ENCODE results near the gene STK24.
"Not testable (repeated sequence)": the region's sequence is repeated elsewhere in the genome, so short reads cannot be mapped to it uniquely, and the experiment has no call there.

STK24 gene

DNA sequence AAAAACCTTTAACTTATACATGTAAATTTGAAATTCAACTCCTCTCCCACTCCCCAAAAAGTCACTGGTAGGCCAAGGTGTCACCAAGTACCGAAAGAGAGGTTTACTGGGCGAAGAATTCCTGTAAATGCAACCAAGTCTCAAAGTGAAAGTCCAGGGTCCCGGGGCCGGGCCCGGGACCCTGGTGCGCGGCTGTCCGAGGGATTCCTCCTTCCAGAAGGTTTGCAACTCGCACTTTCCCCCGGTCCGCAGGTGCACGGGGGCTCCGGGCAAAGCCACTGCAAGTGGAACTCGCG lies 1.1 kb downstream of the STK24 start:
- peak overlapping the region; percentile 79 for H3K4me3 Mint-ChIP-seq

GRCh38 chr13:98575009-98575903 lies 1.7 kb downstream of the STK24 start:
- H3K4me1 Mint-ChIP-seq (ENCODE audit: low read depth) = peaks cover 72% of the 10 kb centered on the region
- H3K27me3 Mint-ChIP-seq = no peaks in the 10 kb centered on the region
- H3K4me3 Mint-ChIP-seq = peak overlapping the region; percentile 79
- no peaks in the 10 kb centered on the region for H3K36me3 Mint-ChIP-seq (ENCODE audit: low read depth)
- intact Hi-C loops (cut with micrococcal nuclease) = loop anchor here (5.0 kb wide), 1 partner anchor 77 kb away; no protein-coding TSS in a partner anchor
- H3K9me3 Mint-ChIP-seq = no peaks in the 10 kb centered on the region
- H3K27ac Mint-ChIP-seq = peak overlapping the region; percentile 82

More for the DNA sequence above, 1.1 kb downstream of the STK24 start:
- Mint-ChIP-seq H3K36me3 (ENCODE audit: low read depth) (no peaks in the 10 kb centered on the region), H3K27ac (peak overlapping the region; percentile 82), H3K4me1 (ENCODE audit: low read depth) (peaks cover 70% of the 10 kb centered on the region), H3K27me3 (no peaks in the 10 kb centered on the region), H3K9me3 (no peaks in the 10 kb centered on the region)
- intact Hi-C loops (cut with micrococcal nuclease) = loop anchor here (5.0 kb wide), 1 partner anchor 76 kb away; no protein-coding TSS in a partner anchor

DNA sequence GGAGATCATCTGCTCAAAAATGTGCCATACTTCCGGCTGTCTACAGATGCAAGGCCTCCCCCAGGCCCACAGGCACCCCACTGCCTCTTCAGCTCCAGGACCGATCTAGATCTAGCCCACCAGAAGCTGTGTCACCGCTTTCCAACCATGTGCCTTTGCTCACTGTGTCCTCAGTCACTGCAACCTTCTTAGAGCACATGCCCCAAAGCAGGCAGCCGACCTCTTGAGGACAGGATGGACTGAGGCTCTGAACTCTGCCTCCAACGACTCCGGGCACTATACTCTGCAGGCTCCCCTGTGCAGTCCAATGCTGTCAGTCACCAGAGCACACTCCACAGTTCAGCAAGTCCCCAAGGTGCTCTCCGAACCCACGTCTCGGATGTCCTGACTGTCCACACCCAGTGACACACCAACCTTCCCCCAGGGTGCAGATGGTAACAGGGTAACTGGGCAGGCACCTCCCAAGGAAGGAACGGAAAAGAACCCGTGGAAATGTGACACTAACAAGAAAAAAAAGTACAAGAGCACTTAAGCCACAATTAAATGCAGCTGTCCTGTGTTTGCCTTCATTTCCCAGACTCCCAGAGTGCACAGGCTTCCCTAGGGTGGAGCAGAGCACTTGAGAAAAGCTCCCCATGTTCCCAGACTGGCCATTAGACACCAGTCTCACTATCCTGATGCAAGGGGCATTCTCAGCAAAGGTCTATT lies 4.8 kb downstream of the STK24 start:
- H3K4me1 Mint-ChIP-seq (ENCODE audit: low read depth) = peaks cover 82% of the 10 kb centered on the region
- no peaks in the 10 kb centered on the region for H3K9me3 Mint-ChIP-seq
- peak overlapping the region; percentile 36 for H3K27ac Mint-ChIP-seq
- intact Hi-C loops (cut with micrococcal nuclease) = no loop called here
- no peaks in the 10 kb centered on the region for H3K27me3 Mint-ChIP-seq
- peaks cover 19% of the 10 kb centered on the region for H3K36me3 Mint-ChIP-seq (ENCODE audit: low read depth)
- H3K4me3 Mint-ChIP-seq = no peak overlapping the region

GRCh38 chr13:98570929-98571372 lies 6.0 kb downstream of the STK24 start:
- H3K36me3 Mint-ChIP-seq (ENCODE audit: low read depth) = peaks cover 24% of the 10 kb centered on the region

GRCh38 chr13:98569494-98570367 lies 7.2 kb downstream of the STK24 start:
- intact Hi-C loops (cut with micrococcal nuclease) = loop anchor here (5.0 kb wide), 1 partner anchor 62 kb away; no protein-coding TSS in a partner anchor
- H3K27me3 Mint-ChIP-seq, H3K9me3 Mint-ChIP-seq: not testable (repeated sequence)
- Mint-ChIP-seq H3K4me1 (ENCODE audit: low read depth) (peaks cover 91% of the 10 kb centered on the region), H3K36me3 (ENCODE audit: low read depth) (peaks cover 24% of the 10 kb centered on the region), H3K27ac (peak overlapping the region; percentile 79), H3K4me3 (peak overlapping the region; percentile 44)

More at GRCh38 chr13:98570929-98571372, 6.0 kb downstream of the STK24 start:
- Mint-ChIP-seq H3K4me1 (ENCODE audit: low read depth) (peaks cover 93% of the 10 kb centered on the region), H3K9me3 (no peaks in the 10 kb centered on the region), H3K27ac (peak overlapping the region; percentile 36), H3K27me3 (no peaks in the 10 kb centered on the region), H3K4me3 (peak overlapping the region; percentile 9)
- intact Hi-C loops (cut with micrococcal nuclease) = no loop called here

DNA sequence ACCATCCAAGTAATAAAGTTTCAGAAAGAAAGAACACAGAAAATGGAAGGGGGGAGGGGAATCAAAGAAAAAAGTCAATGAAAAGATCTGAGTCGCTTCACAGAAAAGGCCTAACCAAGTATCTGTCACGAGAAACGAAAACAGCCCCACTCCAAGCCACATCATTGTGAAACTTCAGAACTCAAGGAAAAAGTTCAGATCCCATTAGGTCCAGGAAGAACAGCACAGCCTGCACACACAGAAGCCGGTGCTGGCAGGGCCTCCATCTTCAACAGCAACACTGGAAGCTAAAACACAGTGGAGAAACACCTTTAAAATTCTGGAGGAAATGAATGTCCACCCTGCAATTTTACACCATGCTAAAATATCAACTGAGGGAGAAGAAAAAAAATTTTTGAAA lies 8.0 kb downstream of the STK24 start:
- intact Hi-C loops (cut with micrococcal nuclease) = loop anchor here (5.0 kb wide), 1 partner anchor 62 kb away; no protein-coding TSS in a partner anchor
- H3K4me1 Mint-ChIP-seq (ENCODE audit: low read depth) = peaks cover 90% of the 10 kb centered on the region

DNA sequence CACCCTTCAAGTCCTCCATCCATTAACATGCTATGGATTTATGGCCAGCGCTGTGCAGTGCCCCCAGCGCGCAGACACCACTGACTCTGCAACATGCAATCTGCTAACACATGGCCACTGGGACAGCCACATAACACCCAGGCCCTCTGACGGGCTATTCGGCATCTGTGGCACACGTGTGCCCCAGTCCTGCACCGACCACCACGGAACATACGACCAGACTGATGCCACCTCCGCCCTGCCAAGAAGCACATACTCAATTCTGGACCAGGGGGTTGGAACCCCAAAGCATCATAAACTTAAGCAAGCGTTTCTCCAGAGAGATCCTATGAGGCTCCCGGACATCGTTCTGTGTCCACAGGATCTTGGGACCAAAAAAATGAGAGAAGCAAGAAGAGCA lies 9.8 kb downstream of the STK24 start:
- H3K4me3 Mint-ChIP-seq = no peak overlapping the region
- peak overlapping the region; percentile 84 for H3K27ac Mint-ChIP-seq
- intact Hi-C loops (cut with micrococcal nuclease) = loop anchor here (5.0 kb wide), 1 partner anchor 60 kb away; no protein-coding TSS in a partner anchor
- H3K27me3 Mint-ChIP-seq = no peaks in the 10 kb centered on the region
- H3K36me3 Mint-ChIP-seq (ENCODE audit: low read depth) = peaks cover 24% of the 10 kb centered on the region
- H3K9me3 Mint-ChIP-seq = no peaks in the 10 kb centered on the region
- peaks cover 89% of the 10 kb centered on the region for H3K4me1 Mint-ChIP-seq (ENCODE audit: low read depth)

More for the DNA sequence above, 8.0 kb downstream of the STK24 start:
- peak overlapping the region; percentile 79 for H3K27ac Mint-ChIP-seq
- H3K4me3 Mint-ChIP-seq = no peak overlapping the region
- H3K36me3 Mint-ChIP-seq (ENCODE audit: low read depth) = peaks cover 24% of the 10 kb centered on the region
- no peaks in the 10 kb centered on the region for H3K9me3 Mint-ChIP-seq
- no peaks in the 10 kb centered on the region for H3K27me3 Mint-ChIP-seq

DNA sequence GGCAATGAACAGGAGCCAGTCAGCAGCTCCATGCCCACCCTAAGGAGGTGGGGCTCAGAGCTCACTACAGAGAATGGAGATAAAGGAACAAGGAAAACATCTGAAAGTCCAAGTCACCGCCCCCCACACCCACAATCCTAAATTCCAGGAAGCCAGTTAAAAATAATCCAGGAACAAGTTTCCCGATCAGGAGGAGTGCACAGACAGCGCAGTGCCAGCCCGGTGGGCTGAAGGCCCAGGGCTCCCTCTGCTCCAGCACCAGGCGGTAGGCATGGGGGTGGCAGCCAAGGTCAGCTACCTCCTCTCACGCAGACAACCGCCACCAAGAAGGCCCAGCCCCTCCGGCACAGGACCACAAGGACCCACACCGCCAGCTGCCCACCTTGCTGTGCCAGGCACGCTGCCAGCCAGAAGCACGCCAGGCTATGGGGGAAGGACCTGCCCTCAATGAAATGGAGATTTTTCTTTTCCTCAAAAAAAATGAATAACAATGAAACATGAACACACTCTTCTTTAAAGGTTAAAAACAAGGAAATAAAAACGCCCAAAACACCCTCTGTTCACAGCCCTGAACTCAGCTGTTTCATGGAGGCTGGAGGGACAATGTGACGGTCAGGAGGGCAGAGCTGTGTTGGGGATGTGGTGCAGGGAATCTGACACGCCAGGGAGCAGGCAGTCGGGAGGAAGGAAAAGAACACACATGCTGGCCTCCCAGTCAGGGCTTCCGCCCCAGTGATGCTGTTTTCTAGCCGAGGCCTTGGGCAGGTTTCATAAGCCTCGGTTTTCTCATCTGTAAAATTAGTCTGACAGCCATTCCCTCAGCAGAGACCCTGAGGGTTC lies 11.0 kb downstream of the STK24 start:
- peaks cover 30% of the 10 kb centered on the region for H3K36me3 Mint-ChIP-seq (ENCODE audit: low read depth)
- intact Hi-C loops (cut with micrococcal nuclease) = loop anchor here (5.0 kb wide), 1 partner anchor 59 kb away; no protein-coding TSS in a partner anchor
- H3K4me1 Mint-ChIP-seq (ENCODE audit: low read depth) = peaks cover 89% of the 10 kb centered on the region
- H3K4me3 Mint-ChIP-seq = peak overlapping the region; percentile 30
- peak overlapping the region; percentile 84 for H3K27ac Mint-ChIP-seq
- H3K9me3 Mint-ChIP-seq = no peaks in the 10 kb centered on the region
- no peaks in the 10 kb centered on the region for H3K27me3 Mint-ChIP-seq

DNA sequence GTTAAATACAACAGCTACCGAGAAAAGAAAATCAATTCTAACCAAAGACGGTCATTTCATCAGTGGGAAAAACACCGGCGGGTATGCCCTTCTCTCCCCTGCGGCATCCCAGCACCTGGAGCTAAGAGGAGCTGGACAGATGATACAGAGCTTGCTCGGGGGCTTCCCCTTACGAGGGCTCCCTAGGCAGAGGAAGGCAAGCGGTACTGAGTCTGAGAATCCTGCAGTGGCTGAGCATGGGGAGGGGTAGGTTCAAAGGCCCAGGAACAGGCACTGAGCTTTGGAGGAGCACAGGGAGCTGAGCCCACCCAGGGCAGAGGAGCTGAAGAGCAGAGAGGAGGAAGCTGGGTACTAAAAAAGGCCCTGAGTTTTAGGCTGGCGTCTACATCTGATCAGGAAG lies 12.7 kb downstream of the STK24 start:
- H3K9me3 Mint-ChIP-seq = no peaks in the 10 kb centered on the region
- H3K4me3 Mint-ChIP-seq = no peak overlapping the region
- H3K4me1 Mint-ChIP-seq (ENCODE audit: low read depth) = peaks cover 83% of the 10 kb centered on the region
- peaks cover 43% of the 10 kb centered on the region for H3K36me3 Mint-ChIP-seq (ENCODE audit: low read depth)
- H3K27me3 Mint-ChIP-seq = no peaks in the 10 kb centered on the region
- intact Hi-C loops (cut with micrococcal nuclease) = no loop called here
- H3K27ac Mint-ChIP-seq = no peak overlapping the region

DNA sequence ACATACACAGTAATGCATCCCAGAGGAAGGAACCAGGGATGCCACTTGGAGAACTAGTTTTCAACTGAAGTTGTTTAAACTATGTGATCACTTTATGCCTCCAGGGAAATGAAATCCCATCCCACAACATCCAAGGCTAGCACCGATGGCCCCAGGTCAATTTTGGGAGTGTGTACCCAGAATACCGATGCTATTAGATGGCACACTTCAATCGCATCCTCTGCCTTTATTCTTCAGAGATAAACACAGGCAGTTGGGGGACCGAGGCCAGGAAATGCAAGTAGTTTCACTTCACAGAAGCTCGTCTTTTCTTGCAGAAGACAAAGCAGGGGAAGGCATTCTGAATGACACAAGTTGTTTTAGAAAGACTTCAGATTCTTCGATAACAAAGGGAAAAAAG lies 13.8 kb downstream of the STK24 start:
- H3K9me3 Mint-ChIP-seq = no peaks in the 10 kb centered on the region

DNA sequence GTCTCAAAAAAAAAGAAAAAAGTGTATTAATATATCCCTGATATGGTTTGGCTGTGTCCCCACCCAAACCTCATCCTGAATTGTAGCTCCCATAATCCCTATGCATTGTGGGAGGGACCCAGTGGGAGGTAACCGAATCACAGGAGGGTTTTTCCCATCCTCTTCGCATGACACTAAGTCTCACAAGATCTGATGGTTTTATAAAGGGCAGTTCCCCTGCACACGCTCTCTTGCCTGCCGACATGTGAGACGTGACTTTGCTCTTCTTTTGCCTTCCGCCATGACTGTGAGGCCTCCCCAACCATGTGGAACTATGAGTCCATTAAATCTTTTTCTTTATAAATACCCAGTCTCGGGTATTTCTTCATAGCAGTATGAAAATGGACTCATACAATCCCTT lies 17.7 kb downstream of the STK24 start:
- H3K36me3 Mint-ChIP-seq (ENCODE audit: low read depth) = peaks cover 19% of the 10 kb centered on the region
- H3K9me3 Mint-ChIP-seq = no peaks in the 10 kb centered on the region
- H3K4me1 Mint-ChIP-seq (ENCODE audit: low read depth) = peaks cover 85% of the 10 kb centered on the region
- peak overlapping the region; percentile 17 for H3K27ac Mint-ChIP-seq
- H3K4me3 Mint-ChIP-seq = no peak overlapping the region
- no peaks in the 10 kb centered on the region for H3K27me3 Mint-ChIP-seq
- intact Hi-C loops (cut with micrococcal nuclease) = no loop called here

More for the DNA sequence above, 13.8 kb downstream of the STK24 start:
- peak overlapping the region; percentile 25 for H3K27ac Mint-ChIP-seq
- H3K27me3 Mint-ChIP-seq = no peaks in the 10 kb centered on the region
- intact Hi-C loops (cut with micrococcal nuclease) = no loop called here
- peaks cover 81% of the 10 kb centered on the region for H3K4me1 Mint-ChIP-seq (ENCODE audit: low read depth)
- peak overlapping the region; percentile 13 for H3K4me3 Mint-ChIP-seq
- H3K36me3 Mint-ChIP-seq (ENCODE audit: low read depth) = peaks cover 33% of the 10 kb centered on the region

DNA sequence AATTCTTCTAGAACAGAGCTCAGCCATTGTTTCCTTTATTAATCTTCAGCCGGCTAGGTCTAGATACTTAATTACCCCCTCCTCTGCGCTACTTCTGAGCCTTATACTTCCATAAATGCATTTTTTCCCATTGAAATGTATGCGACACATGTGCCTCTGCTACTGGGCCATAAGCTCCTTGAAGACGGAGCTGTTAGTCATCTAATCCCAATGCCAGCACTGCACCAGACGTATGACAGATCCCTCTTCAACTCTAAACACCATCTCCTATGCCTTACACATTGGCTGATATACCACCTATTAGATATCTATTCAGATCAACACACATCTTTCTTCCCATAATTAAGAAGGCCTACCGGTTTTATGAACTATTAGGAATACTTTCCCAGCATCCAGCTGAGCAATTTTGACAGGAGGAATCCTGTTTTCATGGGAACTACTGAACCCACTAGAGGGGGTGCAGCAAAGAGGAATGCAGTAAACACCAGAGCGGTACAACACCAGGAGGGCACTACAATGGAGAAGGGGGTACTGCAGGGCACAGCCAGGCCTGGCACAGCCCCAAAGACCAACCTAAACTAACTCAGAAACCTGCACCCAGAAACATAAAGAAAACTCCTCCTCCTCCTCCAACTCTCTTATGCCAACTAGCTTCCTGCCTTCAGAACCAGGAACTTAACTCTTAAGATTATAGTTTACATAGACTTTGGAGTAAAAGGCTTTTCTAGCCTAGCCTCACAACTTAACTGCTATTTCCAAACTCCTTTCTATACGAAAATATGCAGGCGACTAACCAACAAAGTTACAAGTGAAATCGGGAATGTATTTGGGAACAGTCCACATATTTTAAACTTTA lies 18.7 kb downstream of the STK24 start:
- peaks cover 24% of the 10 kb centered on the region for H3K36me3 Mint-ChIP-seq (ENCODE audit: low read depth)
- intact Hi-C loops (cut with micrococcal nuclease) = no loop called here
- H3K27me3 Mint-ChIP-seq = no peaks in the 10 kb centered on the region
- peaks cover 85% of the 10 kb centered on the region for H3K4me1 Mint-ChIP-seq (ENCODE audit: low read depth)
- no peak overlapping the region for H3K4me3 Mint-ChIP-seq
- H3K9me3 Mint-ChIP-seq = no peaks in the 10 kb centered on the region
- no peak overlapping the region for H3K27ac Mint-ChIP-seq

All from dendritic cell treated with granulocyte-macrophage colony-stimulating factor and Interleukin-4, amounts not matched to agents 40 ng/mL and 50 ng/mL, for 4 days (primary cell).